Activated naive CD4-positive, alpha-beta T cell treated with Interleukin-2 at 50 U/mL for 16 hours (primary cell): ENCODE data around the gene UBE3B.

Experiments used
- DNase-seq: peaks from one replicate; pipeline ENCODE4 v3.0.0-alpha.2; 2020

Gene UBE3B

DNA sequence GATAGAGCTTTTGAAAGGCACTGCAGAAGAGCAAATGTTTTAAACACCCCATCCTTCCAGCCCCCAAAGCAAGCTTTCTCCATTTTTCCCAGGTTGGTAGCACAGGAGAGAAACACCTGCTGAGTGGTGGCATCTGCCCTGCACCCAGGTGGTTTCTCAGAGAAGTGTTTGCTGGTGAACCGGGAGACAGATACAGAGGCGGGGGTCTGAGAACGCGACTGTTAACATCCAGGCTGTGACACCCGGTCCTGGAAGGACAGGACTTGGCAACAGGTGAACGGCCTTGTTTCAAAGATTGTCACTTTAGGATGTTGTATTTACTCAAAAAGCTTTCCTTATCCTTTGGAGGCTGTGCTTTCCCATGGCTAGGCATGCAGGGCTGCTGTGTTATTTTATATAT, 77.3 kb downstream of the UBE3B start:
- DNase-seq, result no peak

DNA sequence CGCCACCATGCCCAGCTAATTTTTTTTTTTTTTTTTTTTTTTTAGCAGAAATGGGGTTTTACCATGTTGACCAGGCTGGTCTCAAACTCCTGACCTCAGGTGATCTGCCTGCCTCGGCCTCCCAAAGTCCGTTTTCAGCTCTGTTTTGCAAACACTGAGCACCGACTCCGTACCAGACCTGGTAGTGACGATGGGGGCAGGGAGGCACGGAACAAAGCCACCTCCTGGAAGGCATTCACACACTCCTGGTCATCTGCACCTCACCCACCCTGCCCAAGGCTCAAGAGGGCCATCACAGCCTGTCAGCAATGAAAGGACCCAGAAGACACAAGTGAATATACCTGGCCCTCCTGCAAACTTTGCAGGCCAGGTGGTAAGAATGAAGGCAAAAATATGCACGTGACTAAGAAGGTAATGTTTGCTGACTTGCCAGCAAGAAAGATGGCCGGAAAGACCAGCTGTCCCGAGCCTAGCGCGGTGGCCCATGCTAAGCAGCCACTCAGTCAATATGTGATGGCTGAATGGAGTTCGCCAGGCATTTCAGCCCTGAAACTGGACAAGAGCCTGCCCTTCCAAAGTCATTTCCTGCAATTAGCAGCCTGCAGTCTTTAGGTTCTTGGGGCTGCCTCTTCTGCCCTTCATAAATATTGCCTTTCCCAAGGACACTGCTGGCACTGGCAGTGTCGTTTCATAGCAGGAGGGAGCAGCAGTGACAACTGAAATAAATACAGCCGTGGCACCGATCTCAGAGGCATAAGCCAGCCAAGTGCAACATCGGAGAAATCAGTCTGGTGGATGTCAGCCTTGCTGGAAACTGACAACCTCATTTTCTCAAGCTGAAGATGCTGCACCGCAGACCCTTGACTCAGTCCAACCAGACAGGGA, 78.2 kb downstream of the UBE3B start:
- DNase-seq, result no peak

- DNase-seq, result no peak
Measured at GRCh38 chr12:109557200-109557599, 79.8 kb downstream of the UBE3B start.

- no peak for DNase-seq
Measured at GRCh38 chr12:109557805-109558204, 80.4 kb downstream of the UBE3B start.

- no peak for DNase-seq
Measured at GRCh38 chr12:109558374-109559199, 81.2 kb downstream of the UBE3B start.

- DNase-seq, result no peak
Measured at GRCh38 chr12:109559200-109559505, 81.7 kb downstream of the UBE3B start.

GRCh38 chr12:109559601-109560000, 82.2 kb downstream of the UBE3B start:
- no peak for DNase-seq

DNA sequence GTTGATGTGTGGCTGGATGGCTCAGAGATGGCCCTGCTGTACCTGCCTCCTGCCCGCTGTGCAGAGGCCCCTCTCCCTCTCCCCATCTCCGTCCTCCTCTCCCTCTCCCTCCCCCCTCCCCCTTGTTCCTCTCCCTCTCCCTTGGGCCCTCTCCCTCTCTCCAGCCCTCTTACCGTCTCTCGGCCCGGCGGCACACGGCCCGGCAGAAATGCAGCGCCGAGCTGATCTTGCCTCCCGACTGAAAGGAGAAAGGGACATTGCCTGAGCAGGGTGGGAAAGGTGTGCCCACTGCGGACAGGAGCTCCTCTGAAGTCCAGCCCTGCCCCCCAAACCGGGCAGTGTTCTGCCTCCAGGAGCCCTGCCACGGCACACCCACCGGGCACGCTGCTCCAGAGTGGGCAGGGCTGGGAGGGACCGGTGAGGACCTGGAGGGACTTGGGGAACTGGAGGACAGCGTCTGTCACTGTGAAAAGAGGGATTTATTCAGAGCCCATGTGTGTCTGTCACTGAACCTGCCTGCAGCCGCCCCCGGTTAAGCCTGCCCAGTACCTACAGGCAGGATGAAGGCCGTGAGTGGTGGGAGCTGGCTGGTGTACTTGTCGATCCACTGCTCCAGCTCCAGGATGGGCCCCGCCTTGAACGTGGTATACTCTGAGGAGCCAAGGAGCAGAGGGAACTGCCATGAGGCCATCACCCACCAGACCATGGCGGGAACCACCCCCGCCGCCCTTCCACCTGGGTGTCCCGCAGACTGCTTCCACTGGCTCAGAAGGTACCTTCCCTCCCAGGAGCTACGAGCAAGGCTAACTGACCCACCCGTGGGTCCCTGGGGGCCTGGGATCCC, 83.7 kb downstream of the UBE3B start:
- DNase-seq, result no peak

DNA sequence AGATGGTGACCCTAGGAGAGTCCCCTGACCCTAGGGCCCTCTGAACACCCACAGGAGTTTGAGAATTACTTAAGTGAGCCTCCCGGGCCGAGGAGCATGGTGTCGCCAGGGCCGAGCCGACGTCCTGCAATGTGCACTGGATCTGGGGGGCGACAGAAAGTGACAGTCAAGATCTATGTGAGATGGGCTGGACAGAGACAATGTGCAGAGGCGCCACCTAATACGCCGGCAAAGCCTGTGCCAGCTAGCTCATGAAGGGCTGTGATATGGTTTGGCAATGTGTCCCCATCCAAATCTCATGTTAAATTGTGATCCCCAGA, 84.2 kb downstream of the UBE3B start:
- no peak for DNase-seq

- DNase-seq, result no peak
Measured at GRCh38 chr12:109562871-109563270, 85.4 kb downstream of the UBE3B start.

- no peak for DNase-seq
Measured at GRCh38 chr12:109563291-109564284, 86.2 kb downstream of the UBE3B start.

DNA sequence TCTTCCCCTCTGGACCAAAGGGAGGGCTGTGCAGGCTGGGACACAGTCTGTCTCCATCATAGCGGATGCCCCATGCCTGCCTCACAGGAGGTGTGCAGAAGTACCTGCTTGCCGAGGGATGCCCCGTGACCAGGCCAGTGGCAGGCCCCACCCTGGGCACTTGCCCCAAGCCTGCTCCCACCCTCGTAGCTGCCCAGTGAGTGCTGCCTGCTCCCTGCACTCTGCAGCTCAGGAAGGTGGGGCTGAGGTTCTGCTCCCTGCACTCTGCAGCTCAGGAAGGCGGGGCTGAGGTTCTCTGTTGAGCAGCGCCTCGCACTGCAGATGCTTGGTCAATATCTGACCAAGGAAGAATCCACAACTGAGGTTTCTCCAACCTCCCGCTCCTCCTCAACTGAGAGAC, 89.0 kb downstream of the UBE3B start:
- DNase-seq, result no peak

DNA sequence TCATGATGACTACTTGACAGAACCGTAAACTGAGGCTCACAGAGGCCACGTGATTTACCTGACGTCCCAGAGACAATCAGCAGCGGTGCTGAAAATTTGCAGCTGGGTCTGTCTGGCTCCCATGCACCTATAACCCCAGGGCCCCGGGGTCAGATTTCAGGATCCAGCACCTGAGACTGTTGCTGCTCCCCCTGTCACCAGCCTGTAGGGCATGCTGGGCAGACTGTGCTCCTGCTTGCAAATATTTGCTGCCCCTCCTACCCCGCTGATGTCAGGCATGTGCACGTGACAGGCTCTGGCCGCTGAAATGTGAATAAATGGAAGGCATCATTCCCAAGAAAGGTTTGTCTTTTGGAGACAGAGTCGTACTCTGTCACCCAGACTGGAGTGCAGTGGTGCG, 89.9 kb downstream of the UBE3B start:
- no peak for DNase-seq

DNA sequence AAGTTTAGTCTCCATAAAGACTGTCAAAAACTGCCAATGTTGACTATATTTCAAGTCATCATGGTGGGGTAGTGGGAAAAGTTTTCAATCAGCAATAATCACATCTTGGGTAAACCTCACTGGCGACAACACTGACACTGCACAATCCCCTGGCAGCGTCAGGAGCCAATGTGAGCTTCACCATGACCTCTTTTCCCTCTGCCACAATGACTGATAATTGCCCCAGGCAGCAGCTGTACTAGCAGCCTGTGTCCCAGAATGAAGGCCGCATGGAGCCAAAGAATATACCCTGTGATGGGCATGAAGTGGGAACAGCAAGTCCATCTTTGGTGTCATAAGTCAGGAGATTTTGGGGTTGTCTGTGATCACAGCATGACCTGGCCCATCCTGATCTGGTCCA, 90.5 kb downstream of the UBE3B start:
- no peak for DNase-seq

DNA sequence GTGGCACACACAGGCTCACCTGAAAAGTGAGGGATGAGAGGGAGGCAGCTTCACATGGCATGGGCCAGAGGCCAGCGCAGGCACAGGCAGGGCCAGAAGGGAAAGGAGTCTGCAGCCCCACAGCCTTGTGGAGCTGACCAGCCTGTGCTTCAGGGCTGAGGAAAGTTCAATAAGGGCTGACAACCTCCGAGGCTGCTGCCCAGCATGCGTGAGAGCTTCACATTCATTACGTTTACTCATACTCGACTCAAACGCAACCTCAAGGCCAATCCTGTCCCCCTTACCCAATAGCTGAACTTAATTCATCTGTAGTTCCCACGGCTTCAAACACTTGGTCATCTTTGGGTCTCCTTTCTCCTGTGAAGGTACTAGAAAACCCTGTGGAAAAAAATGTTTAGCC, 91.1 kb downstream of the UBE3B start:
- DNase-seq, result no peak

DNA sequence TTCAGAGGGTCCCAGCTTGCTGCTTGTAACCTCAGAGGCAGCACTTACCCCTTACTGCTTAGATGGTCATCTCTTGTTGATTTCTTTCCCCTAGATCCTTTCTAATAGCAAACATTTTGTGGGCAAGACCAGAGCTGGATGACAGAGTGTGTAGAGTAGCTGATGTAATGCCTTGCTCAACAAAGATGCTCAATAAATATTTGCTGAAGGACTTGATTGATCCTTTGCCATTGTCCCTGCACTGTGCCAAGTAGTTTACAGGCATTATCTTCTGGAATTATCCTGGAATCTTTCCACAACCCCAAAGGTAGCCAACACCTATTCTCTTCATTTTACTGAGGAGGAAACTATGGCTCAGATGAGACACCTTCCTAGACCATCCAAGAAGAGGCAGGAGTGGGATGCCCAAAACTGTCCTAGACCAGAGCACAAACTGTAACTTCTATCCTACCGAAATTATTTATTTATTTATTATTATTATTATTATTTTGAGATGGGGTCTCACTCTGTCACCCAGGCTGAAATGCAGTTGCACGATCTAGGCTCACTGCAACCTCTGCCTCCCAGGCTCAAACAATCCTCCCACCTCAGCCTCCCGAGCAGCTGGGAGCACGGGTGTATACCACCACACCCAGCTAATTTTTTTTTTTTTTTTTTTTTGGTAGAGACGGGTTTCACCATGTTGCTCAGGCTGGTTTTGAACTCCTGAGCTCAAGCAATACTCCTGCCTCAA, 94.5 kb downstream of the UBE3B start:
- no peak for DNase-seq

GRCh38 chr12:109572506-109572845, 95.0 kb downstream of the UBE3B start:
- no peak for DNase-seq

- DNase-seq, result peak; percentile 99
Measured at GRCh38 chr12:109573029-109573913, 95.8 kb downstream of the UBE3B start, which contains the start of the genes MMAB and MVK. Gene MMAB, minus strand, starts transcription at chr12:109573504. Its CDS starts 24 bp downstream, at chr12:109573480. Gene MVK, plus strand, starts transcription at chr12:109573794. Its CDS starts 1,029 bp downstream, at chr12:109574823.

GRCh38 chr12:109573914-109574244, 96.4 kb downstream of the UBE3B start:
- DNase-seq, result no peak

DNA sequence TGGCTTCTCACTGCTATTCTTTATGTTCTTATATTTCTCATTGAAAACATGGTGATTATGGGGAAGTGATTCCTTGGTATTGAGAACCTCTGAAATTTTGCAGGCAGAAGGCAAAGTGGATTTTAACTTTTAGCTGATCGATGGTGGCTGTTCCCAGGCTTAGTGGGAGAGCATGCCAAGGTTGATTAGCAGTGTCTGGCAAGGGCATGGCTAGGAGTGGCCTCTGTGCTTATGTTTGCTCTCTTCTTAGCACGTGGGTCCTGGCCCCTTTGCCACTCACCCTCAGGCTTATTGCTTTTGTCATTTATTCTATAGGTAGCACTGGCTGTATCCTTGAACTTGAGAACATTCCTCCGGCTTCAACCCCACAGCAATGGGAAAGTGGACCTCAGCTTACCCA, 98.2 kb downstream of the UBE3B start:
- no peak for DNase-seq

- no peak for DNase-seq
Measured at GRCh38 chr12:109577311-109577710, 99.9 kb downstream of the UBE3B start.
